HEK293 (cell line): Measurements from ENCODE around the gene INSM1.

Source experiments
- CTCF ChIA-PET: fragments of 350-600 bp; formaldehyde crosslinking; extraction: SDS; loops from one replicate; lab custom pipeline; 2021; ENCODE audit warnings: antibody characterized with exemption; lab: Yijun Ruan, JAX
- POLR2A ChIA-PET: fragments of 300-600 bp; formaldehyde crosslinking; extraction: SDS; loops from one replicate; lab custom pipeline; 2020; ENCODE audit warnings: antibody characterized with exemption, inconsistent platforms; lab: Yijun Ruan, JAX
- H3K27ac ChIP-seq: fragments of 200-500 bp; sonication (Bioruptor generic); 2 replicates; pipeline ENCODE4 v1.5.1; 2014; ENCODE audit warnings: low read depth, low read length, control low read depth, inconsistent platforms; ENCODE audit errors: extremely low read depth
- H3K36me3 ChIP-seq, 2 experiments: fragments of 200-500 bp in 1 of 2; sonication (Bioruptor generic) in 1 of 2; 1 replicate in 1 of 2; 2 replicates in 1 of 2; pipeline ENCODE4 v1.5.1; 2014 to 2017; ENCODE audit warnings: inconsistent platforms in 2 of 2, low read length in 2 of 2; ENCODE audit not compliant: control insufficient read depth in 2 of 2, insufficient read depth in 1 of 2
- H3K4me1 ChIP-seq: fragments of 200-500 bp; sonication (Bioruptor generic); 2 replicates; pipeline ENCODE4 v1.5.1; 2014; ENCODE audit warnings: mild to moderate bottlenecking, low read length, inconsistent platforms; ENCODE audit not compliant: control insufficient read depth, insufficient read depth
- H3K4me3 ChIP-seq: 2 replicates; pipeline ENCODE4 v1.5.1; 2011; ENCODE audit warnings: low read depth, mild to moderate bottlenecking, control low read depth, low read length, moderate library complexity
- H3K9me3 ChIP-seq: fragments of 200-500 bp; sonication (Bioruptor generic); 2 replicates; pipeline ENCODE4 v1.5.1; 2014; ENCODE audit warnings: low read depth, low read length, inconsistent platforms; ENCODE audit not compliant: control insufficient read depth, insufficient read depth
- CTCF ChIP-seq: fragments of 450-650 bp; formaldehyde crosslinking; IDR thresholded peaks from 2 replicates; pipeline ENCODE4 v1.5.1; 2016; ENCODE audit warnings: missing biosample characterization, missing genetic modification characterization
- FEZF1 ChIP-seq: fragments of 450-650 bp; formaldehyde crosslinking; IDR thresholded peaks from 2 replicates; pipeline ENCODE4 v1.5.1; 2016; ENCODE audit warnings: missing biosample characterization, missing genetic modification characterization
- KLF1 ChIP-seq: fragments of 450-650 bp; formaldehyde crosslinking; IDR thresholded peaks from 2 replicates; pipeline ENCODE4 v1.5.1; 2016; ENCODE audit warnings: missing biosample characterization, missing genetic modification characterization
- KLF10 ChIP-seq: fragments of 450-650 bp; IDR thresholded peaks from 2 replicates; pipeline ENCODE4 v1.5.1; 2018; ENCODE audit warnings: missing biosample characterization, mild to moderate bottlenecking, missing genetic modification characterization
- ZBTB11 ChIP-seq: fragments of 450-650 bp; formaldehyde crosslinking; conservative IDR thresholded peaks from 2 replicates; pipeline ENCODE4 v1.5.1; 2016; ENCODE audit warnings: low read depth, missing biosample characterization, missing genetic modification characterization
- ZEB2 ChIP-seq: fragments of 450-650 bp; formaldehyde crosslinking; IDR thresholded peaks from 2 replicates; pipeline ENCODE4 v1.5.1; 2016; ENCODE audit warnings: missing biosample characterization, missing genetic modification characterization
- ZFP41 ChIP-seq: fragments of 450-650 bp; formaldehyde crosslinking; IDR thresholded peaks from 2 replicates; pipeline ENCODE4 v1.5.1; 2016; ENCODE audit warnings: missing biosample characterization, missing genetic modification characterization, borderline replicate concordance
- ZNF132 ChIP-seq: fragments of 450-650 bp; formaldehyde crosslinking; IDR thresholded peaks from 2 replicates; pipeline ENCODE4 v1.5.1; 2017; ENCODE audit warnings: missing biosample characterization, missing genetic modification characterization, borderline replicate concordance
- ZNF148 ChIP-seq: fragments of 450-650 bp; formaldehyde crosslinking; IDR thresholded peaks from 2 replicates; pipeline ENCODE4 v1.5.0; 2017; ENCODE audit warnings: missing biosample characterization, missing genetic modification characterization, borderline replicate concordance
- ZNF2 ChIP-seq: fragments of 450-650 bp; formaldehyde crosslinking; IDR thresholded peaks from 2 replicates; pipeline ENCODE4 v1.5.1; 2016; ENCODE audit warnings: missing biosample characterization, missing genetic modification characterization
- ZNF23 ChIP-seq: fragments of 450-650 bp; formaldehyde crosslinking; IDR thresholded peaks from 2 replicates; pipeline ENCODE4 v1.5.1; 2016; ENCODE audit warnings: missing biosample characterization, missing genetic modification characterization, borderline replicate concordance
- ZNF239 ChIP-seq: fragments of 450-650 bp; formaldehyde crosslinking; IDR thresholded peaks from 2 replicates; pipeline ENCODE4 v1.5.1; 2016; ENCODE audit warnings: missing biosample characterization, missing genetic modification characterization
- ZNF324 ChIP-seq: fragments of 450-650 bp; formaldehyde crosslinking; IDR thresholded peaks from 2 replicates; pipeline ENCODE4 v1.5.1; 2016; ENCODE audit warnings: missing biosample characterization, missing genetic modification characterization
- ZNF362 ChIP-seq: fragments of 450-650 bp; formaldehyde crosslinking; IDR thresholded peaks from 2 replicates; pipeline ENCODE4 v1.5.1; 2016; ENCODE audit warnings: missing biosample characterization, missing genetic modification characterization
- ZNF416 ChIP-seq: fragments of 450-650 bp; formaldehyde crosslinking; IDR thresholded peaks from 2 replicates; pipeline ENCODE4 v1.5.1; 2016; ENCODE audit warnings: missing biosample characterization, missing genetic modification characterization
- ZNF645 ChIP-seq: fragments of 450-650 bp; formaldehyde crosslinking; IDR thresholded peaks from 2 replicates; pipeline ENCODE4; 2016; ENCODE audit warnings: missing biosample characterization, missing genetic modification characterization
- ZNF747 ChIP-seq: fragments of 450-650 bp; formaldehyde crosslinking; IDR thresholded peaks from 2 replicates; pipeline ENCODE4 v1.5.1; 2016; ENCODE audit warnings: missing biosample characterization, missing genetic modification characterization
- ZNF76 ChIP-seq: fragments of 450-650 bp; formaldehyde crosslinking; IDR thresholded peaks from 2 replicates; pipeline ENCODE4; 2016; ENCODE audit warnings: low read depth, missing biosample characterization, missing genetic modification characterization, borderline replicate concordance
- ZNF785 ChIP-seq: fragments of 450-650 bp; formaldehyde crosslinking; IDR thresholded peaks from 2 replicates; pipeline ENCODE4 v1.5.1; 2016; ENCODE audit warnings: missing biosample characterization, missing genetic modification characterization
- ZNF792 ChIP-seq: fragments of 450-650 bp; formaldehyde crosslinking; IDR thresholded peaks from 2 replicates; pipeline ENCODE4 v1.5.1; 2016; ENCODE audit warnings: missing biosample characterization, missing genetic modification characterization
- ZNF843 ChIP-seq: fragments of 450-650 bp; formaldehyde crosslinking; IDR thresholded peaks from 2 replicates; pipeline ENCODE4 v1.5.1; 2016; ENCODE audit warnings: missing biosample characterization, missing genetic modification characterization
- ZSCAN18 ChIP-seq: fragments of 450-650 bp; formaldehyde crosslinking; IDR thresholded peaks from 2 replicates; pipeline ENCODE4 v1.5.1; 2016; ENCODE audit warnings: missing biosample characterization, missing genetic modification characterization

INSM1 gene

GRCh38 chr20:20405623-20406022 is 37.7 kb downstream of the INSM1 start:
- POLR2A ChIA-PET = no interaction called here
- TF ChIP-seq ZEB2 = no peak
- no peak for TF ChIP-seq ZNF416
- no peak for TF ChIP-seq ZNF239 (tag by site-specific recombination)
- no peak for TF ChIP-seq ZNF645 (tag by site-specific recombination)
- TF ChIP-seq ZNF132 (tag by site-specific recombination) = no peak
- no peak for TF ChIP-seq CTCF (tag by site-specific recombination)
- no peak for TF ChIP-seq FEZF1
- no peak for TF ChIP-seq ZNF76 (tag by site-specific recombination)
- TF ChIP-seq ZFP41 = no peak
- no peak for TF ChIP-seq ZBTB11 (tag by site-specific recombination)
- TF ChIP-seq ZNF23 (tag by site-specific recombination) = no peak
- no peak for TF ChIP-seq ZNF362
- TF ChIP-seq, all 188 proteins: peak for 0
- H3K36me3 ChIP-seq = no peaks in the 10 kb centered on the region
- no peaks in the 10 kb centered on the region for H3K9me3 ChIP-seq
- no peak overlapping the region for H3K27ac ChIP-seq
- CTCF ChIA-PET = interaction anchor here (1.2 kb wide), 1 partner anchor 189 kb away, joined by 6 read pairs; no protein-coding TSS in a partner anchor
- H3K4me1 ChIP-seq = no peaks in the 10 kb centered on the region; the same call in 1 of the 2 replicates
- no peak overlapping the region for H3K4me3 ChIP-seq

- CTCF ChIA-PET = interaction anchor here (0.6 to 1.2 kb wide), 2 partner anchors 188 to 1715 kb away, joined by 3 to 6 read pairs; no protein-coding TSS in a partner anchor
Measured at GRCh38 chr20:20406306-20406705, 38.4 kb downstream of the INSM1 start.

More at GRCh38 chr20:20406306-20406705, 38.4 kb downstream of the INSM1 start:
- Histone ChIP-seq H3K27ac (no peak overlapping the region), H3K9me3 (no peaks in the 10 kb centered on the region), H3K4me1 (peaks cover 4% of the 10 kb centered on the region), H3K4me3 (no peak overlapping the region), H3K36me3 (no peaks in the 10 kb centered on the region)
- TF ChIP-seq ZSCAN18 (tag by site-specific recombination) = no peak
- TF ChIP-seq ZNF2 (tag by site-specific recombination) = no peak
- no peak for TF ChIP-seq ZNF324 (tag by site-specific recombination)
- TF ChIP-seq KLF10 (tag by site-specific recombination) = no peak
- TF ChIP-seq ZNF148 (tag by site-specific recombination) = no peak
- TF ChIP-seq ZNF785 = no peak
- no peak for TF ChIP-seq ZEB2
- TF ChIP-seq ZNF843 (tag by site-specific recombination) = no peak
- TF ChIP-seq KLF1 (tag by site-specific recombination) = no peak
- no peak for TF ChIP-seq ZNF747 (tag by site-specific recombination)
- TF ChIP-seq ZNF792 (tag by site-specific recombination) = no peak
- POLR2A ChIA-PET = no interaction called here
